Mucosa of descending colon (tissue), 3 donors: ENCODE measurements around the gene ENTPD6. TPM values are rescaled to one million over a fixed set of nuclear protein-coding genes. Genes with fewer than 3 reads are reported as not detected.
"Not testable (repeated sequence)": the region's sequence is repeated elsewhere in the genome, so short reads cannot be mapped to it uniquely, and the experiment has no call there.

Source experiments
- ATAC-seq: fragments of 200-7000 bp; cut with Tn5 transposase; one replicate; pipeline ENCODE4 v1.9.1; 2020; ENCODE audit warnings: mild to moderate bottlenecking, moderate library complexity
- DNase-seq, 3 donors: peaks; one replicate each; pipeline ENCODE4 v3.0.0-alpha.2; 2020
- H3K36me3 ChIP-seq: fragments of 200-600 bp; one replicate; pipeline ENCODE4 v1.8.0; 2021; ENCODE audit warnings: low read depth, mild to moderate bottlenecking
- H3K4me1 ChIP-seq: fragments of 200-600 bp; one replicate; pipeline ENCODE4 v1.8.0; 2021; ENCODE audit warnings: low read depth, mild to moderate bottlenecking
- H3K4me3 ChIP-seq: fragments of 200-600 bp; one replicate; pipeline ENCODE4 v1.8.0; 2021; ENCODE audit warnings: mild to moderate bottlenecking
- H3K9me3 ChIP-seq: fragments of 200-600 bp; one replicate; pipeline ENCODE4 v1.8.0; 2021; ENCODE audit warnings: mild to moderate bottlenecking
- CTCF ChIP-seq: fragments of 200-600 bp; IDR thresholded peaks from one replicate; pipeline ENCODE4 v1.8.0; 2022; ENCODE audit warnings: antibody characterized with exemption, mild to moderate bottlenecking
- intact Hi-C, 2 donors: fragments of 100-400 bp; cut with DNase I in 1 of 2; cut with micrococcal nuclease in 1 of 2; formaldehyde crosslinking; loops; one replicate each; pipeline versions ENCODE4 v1.11.0 to v1.11.1; 2022; cut with DNase I, micrococcal nuclease
- total RNA-seq, 3 donors: library from RNA; stranded (reverse); fragmentation: NEBNext Ultra II Directional in 2 of 3; extraction: Animal tissue kit (Norgen Biotek cat#: 25700) in 2 of 3; gene quantifications; one replicate each; pipeline versions ENCODE4 v1.2.1 to v1.2.4, GENCODE V29; 2021 to 2023
- donor health status: DM: no; HTN: no; CAD: no; lungs with moderate emphysema.
- donor health status: DM: no; HTN: no; CAD: no.
- donor health status: DM: no; HTN: yes; CAD: no.

The ENTPD6 gene
- total RNA-seq, 3 donors from 2014 or later: 114 to 191 (median 140) TPM

- no peak overlapping the region for H3K4me3 ChIP-seq
- intact Hi-C loops: no loop called here
- peaks cover 23% of the 10 kb centered on the region for H3K4me1 ChIP-seq
- H3K36me3 ChIP-seq: no peaks in the 10 kb centered on the region
- TF ChIP-seq CTCF: no peak
- DNase-seq: peak in 2 of 3 donors; percentile 38 to 45
- ATAC-seq: no peak
- H3K9me3 ChIP-seq: no peaks in the 10 kb centered on the region
These were observed 31.2 kb downstream of the ENTPD6 start for GRCh38 chr20:25226433-25227316.

- peak in 2 of 3 donors; percentile 30 to 46 for DNase-seq
- no peak overlapping the region for H3K4me3 ChIP-seq
- no peaks in the 10 kb centered on the region for H3K9me3 ChIP-seq
- ATAC-seq: no peak
- no peak for TF ChIP-seq CTCF
- H3K36me3 ChIP-seq: no peaks in the 10 kb centered on the region
- intact Hi-C loops: no loop called here
- H3K4me1 ChIP-seq: peaks cover 20% of the 10 kb centered on the region
These were observed 31.9 kb downstream of the ENTPD6 start for GRCh38 chr20:25227317-25227831.

- intact Hi-C loops: no loop called here
- no peak for TF ChIP-seq CTCF
- DNase-seq (peak in 2 of 3 donors; percentile 37 to 52), ATAC-seq (no peak)
- no peaks in the 10 kb centered on the region for H3K9me3 ChIP-seq
- no peaks in the 10 kb centered on the region for H3K36me3 ChIP-seq
- peaks cover 19% of the 10 kb centered on the region for H3K4me1 ChIP-seq
- no peak overlapping the region for H3K4me3 ChIP-seq
These were observed 34.1 kb downstream of the ENTPD6 start for GRCh38 chr20:25229486-25230165.

GRCh38 chr20:25230166-25230831, 34.8 kb downstream of the ENTPD6 start:
- DNase-seq (no peak), ATAC-seq (no peak)
- peaks cover 25% of the 10 kb centered on the region for H3K4me1 ChIP-seq
- no peak for TF ChIP-seq CTCF
- no peaks in the 10 kb centered on the region for H3K36me3 ChIP-seq
- H3K9me3 ChIP-seq: no peaks in the 10 kb centered on the region
- H3K4me3 ChIP-seq: no peak overlapping the region
- intact Hi-C loops: no loop called here

GRCh38 chr20:25233016-25233772, 37.7 kb downstream of the ENTPD6 start:
- peaks cover 38% of the 10 kb centered on the region for H3K4me1 ChIP-seq
- intact Hi-C loops: no loop called here
- no peak for TF ChIP-seq CTCF
- no peaks in the 10 kb centered on the region for H3K9me3 ChIP-seq
- DNase-seq (peak; percentile 89 to 91 (median 90)), ATAC-seq (peak; percentile 79)
- H3K4me3 ChIP-seq: no peak overlapping the region
- no peaks in the 10 kb centered on the region for H3K36me3 ChIP-seq

- H3K4me3 ChIP-seq, H3K9me3 ChIP-seq, ATAC-seq, intact Hi-C loops, H3K36me3 ChIP-seq: not testable (repeated sequence)
- peak in 1 of 3 donors; percentile 30 for DNase-seq
- H3K4me1 ChIP-seq: peaks cover 38% of the 10 kb centered on the region
These were observed 38.7 kb downstream of the ENTPD6 start for GRCh38 chr20:25234009-25234849.
